Ovary (tissue), 9 donors: ENCODE data around the gene CEP112. TPM values are rescaled to one million over a fixed set of nuclear protein-coding genes. Genes with fewer than 3 reads are reported as not detected.

Experiments
- DNase-seq, 5 donors: peaks; one replicate each; pipeline ENCODE4 v3.0.0-alpha.2; 2019 to 2020
- H3K27ac ChIP-seq, 2 donors: fragments of 200-600 bp; one replicate each; pipeline versions ENCODE4 v1.5.1 to v1.8.0; 2019 to 2022
- H3K27me3 ChIP-seq: fragments of 200-600 bp; one replicate; pipeline ENCODE4 v1.8.0; 2022
- H3K36me3 ChIP-seq: fragments of 200-600 bp; sonication (generic); one replicate; pipeline ENCODE4 v1.5.1; 2019
- H3K4me1 ChIP-seq: one replicate; pipeline ENCODE4 v1.8.1; 2013; ENCODE audit warnings: mild to moderate bottlenecking, moderate library complexity; ENCODE audit not compliant: insufficient read depth
- H3K4me3 ChIP-seq: fragments of 200-600 bp; sonication (generic); one replicate; pipeline ENCODE4 v1.5.1; 2017
- H3K9me3 ChIP-seq, 2 donors: fragments of 200-600 bp in 1 of 2; sonication (generic) in 1 of 2; one replicate each; pipeline versions ENCODE4 v1.5.1 to v1.8.1; 2013 to 2019; ENCODE audit warnings: mild to moderate bottlenecking in 1 of 2, moderate library complexity in 1 of 2
- CTCF ChIP-seq, 3 donors: fragments of 450-650 bp in 2 of 3; fragments of 200-600 bp in 1 of 3; IDR thresholded peaks; one replicate each; pipeline versions ENCODE4 v1.5.1 to v1.8.0; 2016 to 2022; ENCODE audit warnings: antibody characterized with exemption in 3 of 3, mild to moderate bottlenecking in 1 of 3
- EP300 ChIP-seq: sonication (generic); formaldehyde crosslinking; IDR thresholded peaks from one replicate; pipeline ENCODE4 v1.6.1; 2017; ENCODE audit warnings: antibody characterized with exemption
- POLR2A ChIP-seq: fragments of 450-650 bp; IDR thresholded peaks from one replicate; pipeline ENCODE4 v1.6.1; 2017; ENCODE audit warnings: antibody characterized with exemption, mild to moderate bottlenecking, moderate library complexity
- WGBS, 3 donors: extraction: QIAGEN DNeasy Blood & Tissue Kit in 1 of 3; methylation state at CpG; one replicate each; pipeline versions ENCODE4 v1.1.5 to v1.1.7; 2013 to 2017; 5-methylcytosine and 5-hydroxymethylcytosine counted together
- intact Hi-C, 4 donors: fragments of 100-400 bp; cut with DNase I; formaldehyde crosslinking; loops; one replicate each; pipeline versions ENCODE4 v1.11.0 to v1.15.1; 2022 to 2023
- polyA plus RNA-seq, 2 donors: library from polyadenylated mRNA; stranded (reverse); fragments of 200-250 nt in 1 of 2; fragments of 350-450 nt in 1 of 2; fragmentation: Illumina TruSeq in 1 of 2; extraction: RNeasy Lipid Tissue Mini Kit (QIAGEN cat#74804) in 1 of 2; gene quantifications; one replicate each; pipeline ENCODE4 v1.2.3, GENCODE V29; 2013 to 2014
- total RNA-seq, 7 donors: library from RNA; depleted of rRNA in 2 of 7; stranded (reverse); fragments of >200 nt in 2 of 7; fragmentation: NEBNext Ultra II Directional in 3 of 7; extraction: Animal tissue kit (Norgen Biotek cat#: 25700) in 3 of 7; gene quantifications; one replicate each; pipeline versions ENCODE4 v1.1.0 to v1.2.4, GENCODE V29; 2016 to 2023
- donor health status: DM: no; HTN: no; CAD: no; lungs with moderate emphysema.
- donor health status: DM: no; HTN: no; CAD: no.
- donor health status: Bipolar disorder and iron deficiency.
- donor health status: DM: yes; HTN: yes; CAD: no.
- donor health status: DM: no; HTN: no; CAD: no.
- donor health status: DM: yes; HTN: yes; CAD: no.

Gene CEP112
- total and polyA plus RNA-seq, 9 donors = 9.3 to 25.5 (median 16.9) TPM

- Histone ChIP-seq H3K4me3 (no peak overlapping the region), H3K36me3 (no peaks in the 10 kb centered on the region), H3K9me3 (no peaks in the 10 kb centered on the region), H3K27me3 (no peaks in the 10 kb centered on the region), H3K27ac (no peak overlapping the region), H3K4me1 (no peaks in the 10 kb centered on the region)
- WGBS, 3 donors = 96 to 98% (median 97%) methylated on average over 4 of the region's 4 CpGs
- TF ChIP-seq CTCF (IDR thresholded peaks at IDR 0.05) (no peak), EP300 (no peak), POLR2A (no peak)
- intact Hi-C loops = no loop called here
- no peak for DNase-seq
Measured at GRCh38 chr17:66146394-66146793, 45.5 kb downstream of the CEP112 start.

GRCh38 chr17:66143657-66144282 lies 48.2 kb downstream of the CEP112 start:
- peak overlapping the region in 1 of 2 donors; percentile 45 for H3K27ac ChIP-seq
- H3K4me3 ChIP-seq = no peak overlapping the region
- no peak for DNase-seq
- H3K4me1 ChIP-seq = no peaks in the 10 kb centered on the region
- TF ChIP-seq CTCF (IDR thresholded peaks at IDR 0.05) (no peak), EP300 (no peak), POLR2A (no peak)
- H3K9me3 ChIP-seq = no peaks in the 10 kb centered on the region
- no peaks in the 10 kb centered on the region for H3K27me3 ChIP-seq
- H3K36me3 ChIP-seq = no peaks in the 10 kb centered on the region
- intact Hi-C loops = no loop called here
- WGBS, 3 donors = 41 to 49% (median 44%) methylated on average over 2 of the region's 2 CpGs

DNA sequence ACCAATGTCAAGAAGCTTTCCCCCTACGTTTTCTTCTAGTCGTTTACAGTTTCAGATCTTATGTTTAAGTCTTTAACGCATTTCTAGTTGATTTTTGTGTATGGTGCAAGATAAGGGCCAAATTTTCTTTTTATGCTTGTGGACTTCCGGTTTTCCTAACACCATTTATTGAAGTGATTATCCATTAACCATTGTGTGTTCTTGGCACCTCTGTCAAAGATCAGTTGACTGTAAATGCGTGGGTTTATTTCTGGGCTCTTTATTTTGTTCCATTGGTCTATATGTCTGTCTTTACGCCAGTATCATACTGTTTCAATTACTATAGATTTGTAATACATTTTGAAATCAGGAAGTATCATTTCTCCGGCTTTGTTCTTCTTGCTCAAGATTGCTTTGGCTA lies 49.5 kb downstream of the CEP112 start:
- no peaks in the 10 kb centered on the region for H3K36me3 ChIP-seq
- intact Hi-C loops = no loop called here
- no peak overlapping the region for H3K27ac ChIP-seq
- no peak for DNase-seq
- whole genome bisulfite sequencing, 3 donors = 95 to 96% (median 96%) methylated on average over 7 of the region's 7 CpGs
- no peaks in the 10 kb centered on the region for H3K27me3 ChIP-seq
- H3K9me3 ChIP-seq = no peaks in the 10 kb centered on the region
- TF ChIP-seq EP300 (no peak), POLR2A (no peak), CTCF (IDR thresholded peaks at IDR 0.05) (no peak)
- no peaks in the 10 kb centered on the region for H3K4me1 ChIP-seq
- no peak overlapping the region for H3K4me3 ChIP-seq

DNA sequence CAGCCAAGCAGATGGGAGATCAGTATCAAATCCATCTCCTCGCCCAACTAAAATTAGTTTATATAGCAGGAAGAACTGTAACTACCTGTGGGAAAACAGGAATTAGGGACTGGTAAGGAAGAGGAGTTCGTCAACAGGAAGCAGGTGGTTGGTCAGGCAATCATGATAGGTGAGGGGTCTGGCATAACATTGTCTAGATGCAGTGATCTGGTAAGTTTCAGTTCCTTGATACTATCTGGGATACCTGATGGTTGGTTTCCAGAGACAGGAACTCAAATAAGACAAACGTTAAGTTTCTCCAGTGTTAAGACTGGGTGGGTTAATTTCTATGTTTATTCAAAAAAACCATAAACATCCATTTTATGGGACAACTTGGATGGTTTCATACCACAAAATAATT lies 53.8 kb downstream of the CEP112 start:
- intact Hi-C loops = no loop called here
- 92 to 96% (median 95%) methylated on average over 3 of the region's 3 CpGs for WGBS, 3 donors

More for the DNA sequence above, 53.8 kb downstream of the CEP112 start:
- no peaks in the 10 kb centered on the region for H3K27me3 ChIP-seq
- no peak overlapping the region for H3K4me3 ChIP-seq
- no peak overlapping the region for H3K27ac ChIP-seq
- H3K9me3 ChIP-seq = no peaks in the 10 kb centered on the region
- no peak for TF ChIP-seq POLR2A
- TF ChIP-seq CTCF (IDR thresholded peaks at IDR 0.05) = no peak
- TF ChIP-seq EP300 = no peak
- DNase-seq = no peak
- no peaks in the 10 kb centered on the region for H3K4me1 ChIP-seq
- no peaks in the 10 kb centered on the region for H3K36me3 ChIP-seq
